GM12878 (cell line): ENCODE results near the gene MMP27. TPM values are rescaled to one million over a fixed set of nuclear protein-coding genes. Genes with fewer than 3 reads are reported as not detected.

Experiments used
- ATAC-seq: fragments of 200-7000 bp; cut with Tn5 transposase; 3 replicates; pipeline ENCODE4 v1.9.1; 2020; ENCODE audit warnings: mild to moderate bottlenecking, moderate library complexity
- BruUV-seq: library from RNA; stranded (reverse); fragments of 400-500 nt; replicated peaks from 2 replicates; lab custom pipeline; 2021; lab: Mats Ljungman, UMichigan
- CTCF ChIA-PET: fragments of 300-600 bp; sonication (Branson Sonifier 250); formaldehyde crosslinking; extraction: SDS; loops from one replicate; lab custom pipeline; 2021; ENCODE audit warnings: inconsistent platforms; lab: Yijun Ruan, JAX
- POLR2A ChIA-PET: fragments of 350-600 bp; formaldehyde crosslinking; extraction: SDS; loops from one replicate; lab custom pipeline; 2021; ENCODE audit warnings: inconsistent platforms; lab: Charles Lee
- RAD21 ChIA-PET: fragments of 300-600 bp; sonication (Branson Sonifier 250); formaldehyde crosslinking; loops from one replicate; lab custom pipeline; 2023; ENCODE audit warnings: antibody characterized with exemption; ENCODE audit not compliant: unreplicated experiment; lab: Charles Lee
- SMC1A ChIA-PET: fragments of 300-600 bp; sonication (Branson Sonifier 250); formaldehyde crosslinking; loops from one replicate; lab custom pipeline; 2023; ENCODE audit not compliant: unreplicated experiment, uncharacterized antibody; lab: Charles Lee
- DNase-seq: peaks from one replicate; pipeline ENCODE4 v3.0.0-alpha.2; 2011; ENCODE audit warnings: low read depth, low spot score
- FAIRE-seq: peaks from 3 replicates; lab custom pipeline; 2011; peaks lifted over from hg19 to GRCh38; lab: Jason Lieb, UNC
- H2AFZ ChIP-seq: 2 replicates; pipeline ENCODE4 v1.6.0; 2011; ENCODE audit warnings: low read depth, low read length, control low read depth; ENCODE audit not compliant: control insufficient read depth
- H3K27ac ChIP-seq: 2 replicates; pipeline ENCODE4 v1.5.1; 2011; ENCODE audit warnings: control low read depth; ENCODE audit not compliant: control insufficient read depth, insufficient read depth
- H3K27me3 ChIP-seq, 2 experiments: replicated peaks in 1 of 2; 2 replicates each; pipeline versions ENCODE4 v1.6.0 to v1.6.1; 2011; ENCODE audit warnings: low read length in 1 of 2; ENCODE audit not compliant: control insufficient read depth in 2 of 2, insufficient read depth in 2 of 2
- H3K36me3 ChIP-seq, 2 experiments: 2 replicates each; pipeline ENCODE4 v1.5.1; 2011; ENCODE audit warnings: low read length in 1 of 2; ENCODE audit not compliant: control insufficient read depth in 2 of 2, insufficient read depth in 2 of 2
- H3K4me1 ChIP-seq: 2 replicates; pipeline ENCODE4 v1.6.1; 2011; ENCODE audit warnings: mild to moderate bottlenecking, low read length, moderate library complexity, mixed read lengths; ENCODE audit not compliant: control insufficient read depth, insufficient read depth
- H3K4me2 ChIP-seq: 2 replicates; pipeline ENCODE4 v1.6.0; 2011; ENCODE audit warnings: control low read depth; ENCODE audit not compliant: control insufficient read depth, insufficient read depth
- H3K4me3 ChIP-seq: fragments of 200-600 bp; sonication (generic); 2 replicates; pipeline ENCODE4 v1.5.1; 2016
- H3K79me2 ChIP-seq: 2 replicates; pipeline ENCODE4 v1.6.0; 2011; ENCODE audit warnings: low read length; ENCODE audit not compliant: control insufficient read depth, insufficient read depth
- H3K9ac ChIP-seq: 2 replicates; pipeline ENCODE4 v1.8.0; 2011; ENCODE audit warnings: low read length, control low read depth, mixed read lengths; ENCODE audit not compliant: control insufficient read depth, insufficient read depth
- H3K9me3 ChIP-seq: replicated peaks from 3 replicates; pipeline ENCODE4 v1.5.1; 2011; ENCODE audit warnings: mild to moderate bottlenecking, low read length; ENCODE audit not compliant: control insufficient read depth, insufficient read depth
- H4K20me1 ChIP-seq: 2 replicates; pipeline ENCODE4 v1.6.0; 2011; ENCODE audit not compliant: control insufficient read depth, insufficient read depth
- ATF7 ChIP-seq: fragments of 450-650 bp; IDR thresholded peaks from 2 replicates; pipeline ENCODE4 v1.6.1; 2016; ENCODE audit warnings: low read depth, mild to moderate bottlenecking
- CHD2 ChIP-seq: IDR thresholded peaks from 2 replicates; pipeline ENCODE4 v1.6.1; 2011; ENCODE audit warnings: low read depth, low read length, improper control_type of control experiment, borderline replicate concordance
- CTCF ChIP-seq, 3 experiments: IDR thresholded peaks in 2 of 3; conservative IDR thresholded peaks in 1 of 3; 2 replicates each; pipeline ENCODE4 v1.5.1; 2011; ENCODE audit warnings: low read depth in 3 of 3, low read length in 3 of 3, mild to moderate bottlenecking in 3 of 3, control low read depth in 2 of 3, moderate library complexity in 2 of 3, inconsistent platforms in 1 of 3, mixed read lengths in 1 of 3; ENCODE audit not compliant: control insufficient read depth in 2 of 3, insufficient read depth in 1 of 3; ENCODE audit errors: extremely low read depth in 1 of 3
- IKZF1 ChIP-seq: fragments of 450-650 bp; conservative IDR thresholded peaks from 2 replicates; pipeline ENCODE4 v1.6.1; 2017; ENCODE audit warnings: antibody characterized with exemption, mild to moderate bottlenecking
- RAD21 ChIP-seq: IDR thresholded peaks from 2 replicates; pipeline ENCODE4 v1.6.1; 2011; ENCODE audit warnings: mild to moderate bottlenecking, low read depth, low read length, moderate library complexity; ENCODE audit not compliant: insufficient read depth
- RUNX3 ChIP-seq: IDR thresholded peaks from 2 replicates; pipeline ENCODE4 v1.6.1; 2012; ENCODE audit warnings: low read length, inconsistent platforms
- SIN3A ChIP-seq: IDR thresholded peaks from 2 replicates; pipeline ENCODE4 v1.6.1; 2012; ENCODE audit warnings: low read depth, low read length, improper control_type of control experiment
- SMC3 ChIP-seq: IDR thresholded peaks from 2 replicates; pipeline ENCODE4 v1.6.1; 2011; ENCODE audit warnings: low read length, improper control_type of control experiment, borderline replicate concordance
- YY1 ChIP-seq: IDR thresholded peaks from 2 replicates; pipeline ENCODE4 v1.6.1; 2011; ENCODE audit warnings: low read depth, mild to moderate bottlenecking, low read length
- ZZZ3 ChIP-seq: IDR thresholded peaks from 2 replicates; pipeline ENCODE4 v1.6.1; 2011; ENCODE audit warnings: low read depth; ENCODE audit not compliant: control insufficient read depth, insufficient read length
- WGBS: methylation state at CpG from one replicate; pipeline ENCODE4 v1.1.6; 2016; ENCODE audit warnings: low lambda C conversion rate; ENCODE audit not compliant: insufficient replicate concordance, insufficient coverage; ENCODE audit errors: missing lambda C conversion rate; 5-methylcytosine and 5-hydroxymethylcytosine counted together
- in situ Hi-C: fragments of 300-500 bp; cut with MboI; formaldehyde crosslinking; loops from 9 replicates; pipeline ENCODE4 v1.14.3; 2018; ENCODE audit warnings: mixed read lengths
- intact Hi-C: fragments of 100-400 bp; cut with micrococcal nuclease; formaldehyde crosslinking; loops from one replicate; pipeline ENCODE4 v1.14.2; 2022; ENCODE audit not compliant: unreplicated experiment
- polyA plus RNA-seq, 11 experiments: library from polyadenylated mRNA; depleted of rRNA in 4 of 11; unstranded in 6 of 11; stranded (reverse) in 5 of 11; fragments of >200 nt; fragmentation: Nextera tagmentation in 4 of 11; fragmentation: Illumina TruSeq in 1 of 11; extraction: Ambion mirVana in 4 of 11; extraction: Trizol in 1 of 11; gene quantifications; 1 replicate in 1 of 11; 2 replicates in 10 of 11; pipeline versions ENCODE4 v1.2.1 to v1.2.3, GENCODE V29; 2011 to 2016; ENCODE audit warnings: inconsistent platforms in 2 of 11, missing spikeins in 2 of 11, low read depth in 1 of 11
- total RNA-seq, 4 experiments: library from RNA; depleted of rRNA in 3 of 4; stranded (reverse); fragments of >200 nt in 3 of 4; fragmentation: Illumina TruSeq in 1 of 4; extraction: Trizol in 1 of 4; gene quantifications; 2 replicates each; pipeline versions ENCODE4 v1.2.1 to v1.2.3, GENCODE V29; 2013 to 2021

The MMP27 gene
- total and polyA plus RNA-seq, 10 of the 15 experiments (the other 5 are each of a cell fraction or from before 2014, with no cell fraction given): not detected

DNA sequence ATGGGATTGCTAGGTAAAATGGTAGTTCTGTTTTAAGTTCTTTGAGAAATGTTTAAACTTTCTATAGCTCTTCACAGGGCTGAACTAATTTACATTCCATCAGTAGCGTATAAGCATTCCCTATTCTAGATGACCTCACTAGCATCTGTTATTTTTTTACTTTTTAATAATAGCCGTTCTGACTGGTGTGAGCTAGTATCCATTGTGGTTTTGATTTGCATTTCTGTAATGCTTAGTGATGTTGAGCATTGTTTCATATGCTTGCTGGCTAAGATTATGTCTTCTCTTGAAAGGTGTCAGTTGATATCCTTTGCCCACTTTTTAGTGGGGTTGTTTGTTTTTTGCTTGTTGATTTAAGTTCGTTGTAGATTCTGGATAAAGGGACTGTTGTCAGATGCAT is 35.9 kb downstream of the MMP27 start:
- no peaks in the 10 kb centered on the region for H3K27me3 ChIP-seq
- H3K4me3 ChIP-seq: no peak overlapping the region
- H3K9me3 ChIP-seq: no peaks in the 10 kb centered on the region
- SMC1A ChIA-PET: interaction anchor here (1.6 to 1.8 kb wide), 2 partner anchors 57 to 174 kb away, joined by 3 to 6 read pairs; no protein-coding TSS in a partner anchor
- H2AFZ ChIP-seq: no peak overlapping the region
- H3K79me2 ChIP-seq: no peaks in the 10 kb centered on the region
- TF ChIP-seq ATF7: peak; percentile 37; the same call in 1 of the 2 replicates
- no peak for TF ChIP-seq CHD2
- peak; percentile 44 for TF ChIP-seq RUNX3
- no peak for TF ChIP-seq SIN3A
- H3K36me3 ChIP-seq: no peaks in the 10 kb centered on the region
- 13% methylated on average over 3 of the region's 3 CpGs for WGBS
- no TSS peak for BruUV-seq
- intact Hi-C loops: loop anchor here (5.0 kb wide), 1 partner anchor 57 kb away; no protein-coding TSS in a partner anchor
- no peak overlapping the region for H3K9ac ChIP-seq
- no peaks in the 10 kb centered on the region for H3K4me1 ChIP-seq
- ATAC-seq (peak; percentile 74), FAIRE-seq (no peak), DNase-seq (no peak)
- H4K20me1 ChIP-seq: no peaks in the 10 kb centered on the region
- RAD21 ChIA-PET: interaction anchor here (0.6 to 6.3 kb wide), 2 partner anchors 56 to 280 kb away, joined by 3 to 106 read pairs; no protein-coding TSS in a partner anchor
- in situ Hi-C loops: loop anchor here (25.0 kb wide), 1 partner anchor 807 kb away; no protein-coding TSS in a partner anchor
- H3K4me2 ChIP-seq: no peak overlapping the region
- CTCF ChIA-PET: interaction anchor here (0.6 to 8.4 kb wide), 6 partner anchors 45 to 736 kb away, joined by 3 to 196 read pairs (median 25); partner anchors contain the start of gene MMP20
- POLR2A ChIA-PET: no interaction called here
- no peak overlapping the region for H3K27ac ChIP-seq

- no peaks in the 10 kb centered on the region for H4K20me1 ChIP-seq
- BruUV-seq: no TSS peak
- CTCF ChIA-PET: interaction anchor here (0.6 to 8.4 kb wide), 100 partner anchors 9 to 1280 kb away, joined by 3 to 196 read pairs (median 5); partner anchors contain the start of gene MMP20
- TF ChIP-seq IKZF1 (no peak), RAD21 (peak; percentile 97), ZZZ3 (no peak), YY1 (0 out of 2 replicates have a peak, but pooled peaks have one; percentile 25), SIN3A (no peak), CTCF (IDR thresholded peaks at IDR 0.05 in 2 of 3, conservative IDR thresholded peaks at IDR 0.05 in 1 of 3; ENCODE audit: control insufficient read depth in 2 of 3, extremely low read depth in 1 of 3, insufficient read depth in 1 of 3, low read depth in 3 of 3, low read length in 3 of 3) (peak; percentile 81 to 87 (median 82)), SMC3 (peak; percentile 72)
- TF ChIP-seq, all 136 proteins: peak for 4
- no peak overlapping the region for H2AFZ ChIP-seq
- intact Hi-C loops (loop anchor here (1.0 to 5.0 kb wide), 5 partner anchors 46 to 378 kb away; no protein-coding TSS in a partner anchor), in situ Hi-C loops (loop anchor here (25.0 kb wide), 1 partner anchor 804 kb away; no protein-coding TSS in a partner anchor)
- no peaks in the 10 kb centered on the region for H3K4me1 ChIP-seq
- ChIA-PET SMC1A (interaction anchor here (0.6 to 4.6 kb wide), 57 partner anchors 8 to 806 kb away, joined by 3 to 98 read pairs (median 4); partner anchors contain the start of gene CEP126), RAD21 (interaction anchor here (0.6 to 6.3 kb wide), 59 partner anchors 8 to 1229 kb away, joined by 3 to 106 read pairs (median 4); partner anchors contain the start of gene MMP20), POLR2A (interaction anchor here (0.6 to 0.9 kb wide), 4 partner anchors 53 to 372 kb away, joined by 3 to 4 read pairs (median 4); no protein-coding TSS in a partner anchor)
- peak; percentile 76 for ATAC-seq
- no peaks in the 10 kb centered on the region for H3K36me3 ChIP-seq
- no peak for FAIRE-seq
- H3K4me3 ChIP-seq: no peak overlapping the region
- no peak overlapping the region for H3K27ac ChIP-seq
- H3K9me3 ChIP-seq: no peaks in the 10 kb centered on the region
- H3K9ac ChIP-seq: no peak overlapping the region
- DNase-seq: no peak
- 3% methylated on average over 4 of the region's 4 CpGs for WGBS
- H3K79me2 ChIP-seq: no peaks in the 10 kb centered on the region
- no peak overlapping the region for H3K4me2 ChIP-seq
- H3K27me3 ChIP-seq: peaks cover 0 to 3% of the 10 kb centered on the region in 2 experiments; a peak in 1 of 4 replicates
Measured at GRCh38 chr11:102666331-102666957, 39.1 kb downstream of the MMP27 start.
